H1 (cell line): ENCODE data around the gene RNGTT.

Experiments used
- CREB1 ChIP-seq: IDR thresholded peaks from 2 replicates; pipeline ENCODE4 v1.6.1; 2012; ENCODE audit warnings: inconsistent platforms
- HDAC6 ChIP-seq: IDR thresholded peaks from one replicate; pipeline ENCODE4 v1.7.1; 2012; ENCODE audit warnings: low read depth, mild to moderate bottlenecking, inconsistent platforms, low read length, moderate library complexity
- KDM1A ChIP-seq: fragments of 200-600, 300-600 bp; sonication (generic); IDR thresholded peaks from 2 replicates; pipeline ENCODE4 v1.7.1; 2016; ENCODE audit warnings: mild to moderate bottlenecking, low read length, borderline replicate concordance
- SRF ChIP-seq: IDR thresholded peaks from 2 replicates; pipeline ENCODE4 v1.6.1; 2011; ENCODE audit warnings: mild to moderate bottlenecking, low read depth, low read length, moderate library complexity
- TF ChIP-seq, protein P1 (sequence below), 3 experiments: IDR thresholded peaks; 1 replicate in 2 of 3; 2 replicates in 1 of 3; pipeline versions ENCODE4 v1.5.1 to v1.6.1; 2011; ENCODE audit warnings: low read length in 3 of 3, mild to moderate bottlenecking in 3 of 3, inconsistent platforms in 2 of 3, low read depth in 1 of 3, moderate library complexity in 1 of 3; ENCODE audit not compliant: insufficient read depth in 1 of 3; ENCODE audit errors: control extremely low read depth in 1 of 3

- TF ChIP-seq, protein P1, sequence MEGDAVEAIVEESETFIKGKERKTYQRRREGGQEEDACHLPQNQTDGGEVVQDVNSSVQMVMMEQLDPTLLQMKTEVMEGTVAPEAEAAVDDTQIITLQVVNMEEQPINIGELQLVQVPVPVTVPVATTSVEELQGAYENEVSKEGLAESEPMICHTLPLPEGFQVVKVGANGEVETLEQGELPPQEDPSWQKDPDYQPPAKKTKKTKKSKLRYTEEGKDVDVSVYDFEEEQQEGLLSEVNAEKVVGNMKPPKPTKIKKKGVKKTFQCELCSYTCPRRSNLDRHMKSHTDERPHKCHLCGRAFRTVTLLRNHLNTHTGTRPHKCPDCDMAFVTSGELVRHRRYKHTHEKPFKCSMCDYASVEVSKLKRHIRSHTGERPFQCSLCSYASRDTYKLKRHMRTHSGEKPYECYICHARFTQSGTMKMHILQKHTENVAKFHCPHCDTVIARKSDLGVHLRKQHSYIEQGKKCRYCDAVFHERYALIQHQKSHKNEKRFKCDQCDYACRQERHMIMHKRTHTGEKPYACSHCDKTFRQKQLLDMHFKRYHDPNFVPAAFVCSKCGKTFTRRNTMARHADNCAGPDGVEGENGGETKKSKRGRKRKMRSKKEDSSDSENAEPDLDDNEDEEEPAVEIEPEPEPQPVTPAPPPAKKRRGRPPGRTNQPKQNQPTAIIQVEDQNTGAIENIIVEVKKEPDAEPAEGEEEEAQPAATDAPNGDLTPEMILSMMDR (IDR thresholded peaks at IDR 0.05; ENCODE audit: control extremely low read depth in 1 of 3, insufficient read depth in 1 of 3, low read depth in 1 of 3, low read length in 3 of 3) = no peak
- TF ChIP-seq CREB1 (no peak), KDM1A (no peak), HDAC6 (no peak), SRF (no peak)
Observed at GRCh38 chr6:88895911-88896310, 67.5 kb downstream of the RNGTT start.
